IPS DF 6.9 (cell line): ENCODE results near the gene LIN37.

Source experiments
- DNase-seq: peaks from one replicate; pipeline ENCODE4 v3.0.0-alpha.2; 2013; ENCODE audit warnings: low read depth, low spot score
- H3K27ac ChIP-seq: one replicate; pipeline ENCODE4 v1.5.1; 2013; ENCODE audit warnings: low read length, control low read depth
- H3K27me3 ChIP-seq: 2 replicates; pipeline ENCODE4 v1.6.1; 2013; ENCODE audit warnings: mild to moderate bottlenecking, low read length; ENCODE audit not compliant: control insufficient read depth, insufficient read depth
- H3K36me3 ChIP-seq: 2 replicates; pipeline ENCODE4 v1.6.1; 2013; ENCODE audit warnings: low read length; ENCODE audit not compliant: control insufficient read depth, insufficient read depth
- H3K4me1 ChIP-seq: 2 replicates; pipeline ENCODE4 v1.6.1; 2013; ENCODE audit warnings: low read length; ENCODE audit not compliant: control insufficient read depth, insufficient read depth
- H3K4me3 ChIP-seq: 2 replicates; pipeline ENCODE4 v1.5.1; 2013; ENCODE audit warnings: mild to moderate bottlenecking, low read length
- H3K9me3 ChIP-seq: 2 replicates; pipeline ENCODE4 v1.6.1; 2013; ENCODE audit warnings: low read length, inconsistent platforms; ENCODE audit not compliant: control insufficient read depth, insufficient read depth
- whole genome bisulfite sequencing: extraction: QIAGEN DNeasy Blood & Tissue Kit; methylation state at CpG from one replicate; pipeline ENCODE4 v1.1.7; 2013; ENCODE audit warnings: mixed read lengths, missing lambda C conversion rate; ENCODE audit not compliant: insufficient read length, insufficient coverage; 5-methylcytosine and 5-hydroxymethylcytosine counted together

Gene LIN37

GRCh38 chr19:35736913-35737886 lies 11.2 kb upstream of the LIN37 start:
- no CpG with 5 or more reads among the region's 22 CpGs for WGBS
- no peak for DNase-seq
- Histone ChIP-seq H3K27me3 (no peaks in the 10 kb centered on the region), H3K4me3 (no peak overlapping the region), H3K27ac (no peak overlapping the region), H3K36me3 (peaks cover 38% of the 10 kb centered on the region), H3K9me3 (no peaks in the 10 kb centered on the region), H3K4me1 (peaks cover 2% of the 10 kb centered on the region; the same call in 1 of the 2 replicates)

GRCh38 chr19:35738021-35738886 lies 10.1 kb upstream of the LIN37 start:
- H3K27ac ChIP-seq = no peak overlapping the region
- H3K9me3 ChIP-seq = no peaks in the 10 kb centered on the region
- no peak for DNase-seq
- WGBS = no CpG with 5 or more reads among the region's 37 CpGs
- peaks cover 2% of the 10 kb centered on the region; the same call in 1 of the 2 replicates for H3K4me1 ChIP-seq
- H3K36me3 ChIP-seq = peaks cover 32% of the 10 kb centered on the region
- no peaks in the 10 kb centered on the region for H3K27me3 ChIP-seq
- H3K4me3 ChIP-seq = no peak overlapping the region

DNA sequence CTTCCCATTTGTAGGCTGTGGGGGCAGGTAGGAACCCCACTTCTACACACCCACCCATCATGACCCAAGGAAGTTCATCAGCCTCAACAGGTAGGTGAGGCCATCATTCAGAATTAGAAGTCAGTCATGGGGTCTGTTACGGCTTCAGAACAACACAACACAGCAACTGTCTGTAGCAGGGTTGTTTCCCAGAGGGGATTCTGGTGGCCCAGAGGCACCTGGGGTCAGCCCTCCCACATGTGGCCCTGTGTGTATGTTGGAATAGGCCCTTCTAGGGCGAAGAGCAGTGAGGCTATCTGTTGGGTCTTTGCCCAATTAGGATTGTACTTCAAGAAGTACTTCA lies 9.5 kb upstream of the LIN37 start:
- Histone ChIP-seq H3K4me1 (peaks cover 2% of the 10 kb centered on the region; the same call in 1 of the 2 replicates), H3K9me3 (no peaks in the 10 kb centered on the region), H3K27me3 (no peaks in the 10 kb centered on the region), H3K36me3 (peaks cover 27% of the 10 kb centered on the region), H3K4me3 (no peak overlapping the region), H3K27ac (no peak overlapping the region)
- WGBS = no CpG with 5 or more reads among the region's 2 CpGs
- no peak for DNase-seq

GRCh38 chr19:35739275-35740107 lies 8.9 kb upstream of the LIN37 start:
- H3K27ac ChIP-seq = no peak overlapping the region
- WGBS = no CpG with 5 or more reads among the region's 29 CpGs

DNA sequence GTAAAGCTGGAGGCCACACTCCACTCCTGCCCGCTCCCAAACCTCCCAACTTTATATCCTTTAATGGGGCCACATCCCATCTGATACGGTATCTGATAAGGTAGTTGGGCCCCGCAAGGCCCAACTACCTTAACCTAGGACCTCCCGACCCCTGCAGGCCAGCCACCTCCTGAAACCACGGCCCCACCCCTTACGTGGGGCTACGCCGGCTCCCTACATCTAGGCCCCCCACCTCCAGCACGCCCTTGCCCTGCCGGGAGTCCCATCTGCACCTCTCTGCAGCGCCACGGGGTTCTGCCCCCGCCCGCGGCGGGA lies 8.3 kb upstream of the LIN37 start:
- Histone ChIP-seq H3K4me1 (peaks cover 2% of the 10 kb centered on the region; the same call in 1 of the 2 replicates), H3K27ac (no peak overlapping the region), H3K27me3 (no peaks in the 10 kb centered on the region), H3K36me3 (peaks cover 16% of the 10 kb centered on the region), H3K4me3 (peak overlapping the region; percentile 79), H3K9me3 (no peaks in the 10 kb centered on the region)
- WGBS = no CpG with 5 or more reads among the region's 16 CpGs
- no peak for DNase-seq

More at GRCh38 chr19:35739275-35740107, 8.9 kb upstream of the LIN37 start:
- no peak for DNase-seq
- Histone ChIP-seq H3K36me3 (peaks cover 20% of the 10 kb centered on the region), H3K9me3 (no peaks in the 10 kb centered on the region), H3K27me3 (no peaks in the 10 kb centered on the region), H3K4me1 (peaks cover 2% of the 10 kb centered on the region; the same call in 1 of the 2 replicates), H3K4me3 (peak overlapping the region; percentile 79; the same call in 1 of the 2 replicates)

DNA sequence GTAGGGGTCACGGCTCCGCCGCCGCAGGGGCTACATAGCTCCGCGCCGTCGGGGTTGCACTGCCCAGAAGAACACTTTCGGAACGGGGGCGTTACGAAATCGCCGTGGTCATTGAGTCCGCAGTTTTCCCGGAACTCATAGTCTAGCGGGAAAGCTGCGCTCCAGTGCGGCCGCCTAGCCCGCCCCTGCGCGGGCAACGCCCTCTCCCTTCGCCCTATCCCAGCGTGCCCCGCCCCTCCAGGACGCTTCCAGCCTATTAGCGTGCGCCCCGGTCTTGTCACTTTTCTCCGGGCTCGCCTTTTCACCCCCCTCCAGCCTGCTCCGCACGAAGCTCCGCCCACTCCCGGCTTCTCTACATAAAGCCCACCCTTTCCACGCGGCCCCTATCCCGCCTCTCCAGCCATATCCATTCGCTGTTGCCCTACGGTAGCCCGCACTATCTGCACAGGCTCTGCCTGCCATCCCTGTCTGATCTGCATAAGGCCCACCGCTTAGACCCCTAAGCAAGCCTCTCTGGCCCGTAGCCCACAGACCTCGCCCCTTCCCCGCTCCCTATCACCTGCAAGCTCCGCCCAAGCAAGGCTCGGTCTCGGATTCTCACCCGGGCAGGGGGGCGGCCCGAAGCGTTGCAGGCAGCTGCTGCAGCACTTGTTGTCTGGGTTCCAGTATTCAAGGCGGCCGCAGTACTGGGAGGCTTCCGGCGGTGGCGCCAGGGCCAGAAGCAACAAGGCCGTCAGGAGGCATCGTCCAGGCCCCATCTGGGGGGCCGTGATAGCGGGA lies 7.8 kb upstream of the LIN37 start:
- peak; percentile 92 for DNase-seq
- no peaks in the 10 kb centered on the region for H3K9me3 ChIP-seq
- peaks cover 12% of the 10 kb centered on the region; the same call in 1 of the 2 replicates for H3K36me3 ChIP-seq
- no peak overlapping the region for H3K27ac ChIP-seq
- WGBS = no CpG with 5 or more reads among the region's 63 CpGs
- H3K27me3 ChIP-seq = no peaks in the 10 kb centered on the region
- peak overlapping the region; percentile 79 for H3K4me3 ChIP-seq
- peaks cover 2% of the 10 kb centered on the region; the same call in 1 of the 2 replicates for H3K4me1 ChIP-seq

DNA sequence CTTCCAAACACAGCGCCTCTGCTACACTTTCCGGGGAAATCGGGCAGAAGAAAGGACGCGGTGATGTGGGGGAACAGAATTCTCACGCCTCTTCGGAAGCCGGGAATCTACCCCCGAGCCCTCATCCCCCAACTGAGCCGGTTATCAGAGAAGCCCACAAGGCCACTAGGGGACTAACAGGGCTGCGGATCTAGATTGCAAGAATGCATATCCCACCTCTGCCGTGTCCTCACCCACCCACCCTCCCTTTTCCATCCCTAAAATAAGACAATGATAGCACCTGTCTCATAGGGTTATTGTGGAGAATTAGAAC lies 7.2 kb upstream of the LIN37 start:
- Histone ChIP-seq H3K4me1 (peaks cover 2% of the 10 kb centered on the region; the same call in 1 of the 2 replicates), H3K27ac (no peak overlapping the region), H3K27me3 (no peaks in the 10 kb centered on the region), H3K36me3 (peaks cover 12% of the 10 kb centered on the region; the same call in 1 of the 2 replicates), H3K4me3 (peak overlapping the region; percentile 51; the same call in 1 of the 2 replicates), H3K9me3 (no peaks in the 10 kb centered on the region)
- DNase-seq = no peak
- no CpG with 5 or more reads among the region's 12 CpGs for WGBS

GRCh38 chr19:35742121-35742724 lies 6.2 kb upstream of the LIN37 start, which contains the start of gene IGFLR1:
IGFLR1 (minus strand) TSS chr19:35742452; CDS start chr19:35741180, 1,272 bp downstream.
- Histone ChIP-seq H3K36me3 (peaks cover 9% of the 10 kb centered on the region; the same call in 1 of the 2 replicates), H3K4me3 (no peak within 1 kb of the TSS), H3K9me3 (no peaks in the 10 kb centered on the region), H3K27ac (no peak within 1 kb of the TSS), H3K4me1 (peaks cover 2% of the 10 kb centered on the region; the same call in 1 of the 2 replicates), H3K27me3 (no peaks in the 10 kb centered on the region)
- no CpG with 5 or more reads among the region's 9 CpGs for WGBS
- no peak for DNase-seq
